NCI-H82 treated with DMSO at 0.1 percent for 48 hours (cell line): ENCODE measurements around the gene PSMG3.
A peak's percentile ranks its signal among the peaks of the same experiment; 100 is the strongest.

Experiments
- DNase-seq: peaks from one replicate; lab custom pipeline; 2025; ENCODE audit not compliant: unreplicated experiment; lab: John Stamatoyannopoulos, UW

Gene PSMG3

GRCh38 chr7:1580422-1581030 is 10.7 kb upstream of the PSMG3 start:
- DNase-seq: no peak

- peak; percentile 17 for DNase-seq
These were observed 9.9 kb upstream of the PSMG3 start for GRCh38 chr7:1579481-1580421.

GRCh38 chr7:1578513-1578912 is 8.7 kb upstream of the PSMG3 start:
- DNase-seq: no peak

- DNase-seq: no peak
These were observed 6.9 kb upstream of the PSMG3 start for GRCh38 chr7:1576521-1577253.

- no peak for DNase-seq
These were observed 6.0 kb upstream of the PSMG3 start for GRCh38 chr7:1575809-1576208.

GRCh38 chr7:1572111-1572822 is 2.4 kb upstream of the PSMG3 start:
- no peak for DNase-seq

- no peak for DNase-seq
These were observed 396 bp downstream of the PSMG3 start for GRCh38 chr7:1569440-1569832.

GRCh38 chr7:1569016-1569415 is 816 bp downstream of the PSMG3 start:
- no peak for DNase-seq

- DNase-seq: no peak
These were observed 1.8 kb downstream of the PSMG3 start for GRCh38 chr7:1567896-1568510.

- no peak for DNase-seq
These were observed 2.6 kb downstream of the PSMG3 start for GRCh38 chr7:1567049-1567771.

- no peak for DNase-seq
These were observed 3.2 kb downstream of the PSMG3 start for GRCh38 chr7:1566687-1567048.

- no peak for DNase-seq
These were observed 5.2 kb downstream of the PSMG3 start for GRCh38 chr7:1564603-1565022.

GRCh38 chr7:1563981-1564602 is 5.7 kb downstream of the PSMG3 start:
- no peak for DNase-seq

GRCh38 chr7:1562597-1563051 is 7.2 kb downstream of the PSMG3 start:
- peak; percentile 52 for DNase-seq

- no peak for DNase-seq
These were observed 7.7 kb downstream of the PSMG3 start for GRCh38 chr7:1562116-1562515.

- DNase-seq: no peak
These were observed 8.5 kb downstream of the PSMG3 start for GRCh38 chr7:1561036-1561940.

- DNase-seq: no peak
These were observed 9.2 kb downstream of the PSMG3 start for GRCh38 chr7:1560620-1561031.
